Measurements from ENCODE around the gene CCDC69.

CCDC69 gene

GRCh38 chr5:151143645-151144044 lies 80.2 kb downstream of the CCDC69 start:
- no peak for DNase-seq (ENCODE audit: low read depth, low spot score)

- DNase-seq (ENCODE audit: low read depth, low spot score) = no peak
Observed at GRCh38 chr5:151142933-151143332, 81.0 kb downstream of the CCDC69 start.

- DNase-seq (ENCODE audit: low read depth, low spot score) = peak; percentile 23
Observed at GRCh38 chr5:151141535-151141934, 82.4 kb downstream of the CCDC69 start.

- no peak for DNase-seq (ENCODE audit: low read depth, low spot score)
Observed at GRCh38 chr5:151140686-151141459, 83.0 kb downstream of the CCDC69 start.

GRCh38 chr5:151139646-151140045 lies 84.2 kb downstream of the CCDC69 start:
- no peak for DNase-seq (ENCODE audit: low read depth, low spot score)

GRCh38 chr5:151139015-151139414 lies 84.9 kb downstream of the CCDC69 start:
- DNase-seq (ENCODE audit: low read depth, low spot score) = no peak

- DNase-seq (ENCODE audit: low read depth, low spot score) = no peak
Observed at GRCh38 chr5:151138114-151138513, 85.8 kb downstream of the CCDC69 start.

- DNase-seq (ENCODE audit: low read depth, low spot score) = no peak
Observed at GRCh38 chr5:151137067-151137825, 86.6 kb downstream of the CCDC69 start.

GRCh38 chr5:151134228-151134627 lies 89.7 kb downstream of the CCDC69 start:
- no peak for DNase-seq (ENCODE audit: low read depth, low spot score)

GRCh38 chr5:151132963-151133362 lies 90.9 kb downstream of the CCDC69 start:
- DNase-seq (ENCODE audit: low read depth, low spot score) = no peak

Measured in astrocyte of the hippocampus (primary cell).